ENCODE results near the gene JAK3.

Gene JAK3

GRCh38 chr19:17841371-17841809 is 6.4 kb downstream of the JAK3 start:
- TF ChIP-seq CTCF (IDR thresholded peaks at IDR 0.05) = no peak

- TF ChIP-seq CTCF (IDR thresholded peaks at IDR 0.05) = no peak
These were observed 7.8 kb downstream of the JAK3 start for GRCh38 chr19:17840019-17840418.

- no peak for TF ChIP-seq CTCF (IDR thresholded peaks at IDR 0.05)
These were observed 9.8 kb downstream of the JAK3 start for GRCh38 chr19:17837972-17838371.

- no peak for TF ChIP-seq CTCF (IDR thresholded peaks at IDR 0.05)
These were observed 11.3 kb downstream of the JAK3 start for GRCh38 chr19:17836530-17836929.

GRCh38 chr19:17835182-17836006 is 12.4 kb downstream of the JAK3 start:
- no peak for TF ChIP-seq CTCF (IDR thresholded peaks at IDR 0.05)

- TF ChIP-seq CTCF (IDR thresholded peaks at IDR 0.05) = no peak
These were observed 13.2 kb downstream of the JAK3 start for GRCh38 chr19:17834350-17835181.

- TF ChIP-seq CTCF (IDR thresholded peaks at IDR 0.05) = no peak
These were observed 15.2 kb downstream of the JAK3 start for GRCh38 chr19:17832443-17833208.

Measured in LNCAP (cell line).